HepG2 (cell line): Measurements from ENCODE around the gene FPGS. TPM values are rescaled to one million over a fixed set of nuclear protein-coding genes. Genes with fewer than 3 reads are reported as not detected.

Experiments
- ATAC-seq: fragments of 200-7000 bp; cut with Tn5 transposase; 3 replicates; pipeline ENCODE4 v1.9.1; 2020; ENCODE audit warnings: mild to moderate bottlenecking, moderate library complexity
- BruUV-seq: library from RNA; stranded (reverse); fragments of 400-500 nt; replicated peaks from 2 replicates; lab custom pipeline; 2021; lab: Mats Ljungman, UMichigan
- CTCF ChIA-PET: fragments of 300-600 bp; formaldehyde crosslinking; extraction: SDS; loops from one replicate; lab custom pipeline; 2021; ENCODE audit warnings: low total read pairs, inconsistent platforms, low intra/inter-chr PET ratio; lab: Yijun Ruan, JAX
- POLR2A ChIA-PET: fragments of 350-600 bp; sonication (Branson Sonifier 250); formaldehyde crosslinking; loops from one replicate; lab custom pipeline; 2020; ENCODE audit warnings: antibody characterized with exemption, inconsistent platforms; lab: Yijun Ruan, JAX
- DNase-seq: peaks from one replicate; pipeline ENCODE4 v3.0.0-alpha.2; 2015; ENCODE audit warnings: low spot score
- FAIRE-seq: peaks from 3 replicates; lab custom pipeline; 2011; peaks lifted over from hg19 to GRCh38; lab: Jason Lieb, UNC
- H2AFZ ChIP-seq: one replicate; pipeline ENCODE4 v1.6.1; 2011; ENCODE audit warnings: low read length, inconsistent platforms
- H3K27ac ChIP-seq: fragments of 300-600 bp; 3 replicates; pipeline ENCODE4 v1.8.0; 2011; ENCODE audit warnings: mixed run types, mild to moderate bottlenecking, mixed read lengths, low read length, inconsistent platforms; ENCODE audit not compliant: insufficient read depth; ENCODE audit errors: extremely low read length
- H3K27me3 ChIP-seq, 2 experiments: fragments of 200-600 bp in 1 of 2; 2 replicates in 1 of 2; 3 replicates in 1 of 2; pipeline versions ENCODE4 v1.6.0 to v1.8.0; 2011; ENCODE audit warnings: low read length in 2 of 2, mild to moderate bottlenecking in 2 of 2, moderate library complexity in 2 of 2, inconsistent platforms in 1 of 2; ENCODE audit not compliant: insufficient read depth in 2 of 2, control insufficient read depth in 1 of 2
- H3K36me3 ChIP-seq, 2 experiments: fragments of 200-600 bp in 1 of 2; replicated peaks in 1 of 2; 2 replicates in 1 of 2; 3 replicates in 1 of 2; pipeline versions ENCODE4 v1.5.1 to v1.8.0; 2011; ENCODE audit warnings: low read length in 2 of 2, inconsistent platforms in 1 of 2; ENCODE audit not compliant: insufficient read depth in 2 of 2, control insufficient read depth in 1 of 2
- H3K4me1 ChIP-seq: 2 replicates; pipeline ENCODE4 v1.5.1; 2012; ENCODE audit warnings: low read length, inconsistent platforms; ENCODE audit not compliant: insufficient read depth
- H3K4me2 ChIP-seq: 2 replicates; pipeline ENCODE4 v1.6.0; 2011; ENCODE audit warnings: low read depth, low read length, inconsistent platforms
- H3K4me3 ChIP-seq, 3 experiments: fragments of 200-600 bp in 1 of 3; sonication (generic), shearing (Covaris generic) in 1 of 3; replicated peaks in 1 of 3; 2 replicates each; pipeline ENCODE4 v1.5.1; 2011 to 2016; ENCODE audit warnings: low read length in 3 of 3, inconsistent platforms in 2 of 3, low read depth in 2 of 3, mild to moderate bottlenecking in 2 of 3, control low read depth in 1 of 3, mixed read lengths in 1 of 3; ENCODE audit not compliant: insufficient read depth in 1 of 3
- H3K79me2 ChIP-seq: one replicate; pipeline ENCODE4 v1.6.1; 2011; ENCODE audit warnings: low read length, inconsistent platforms; ENCODE audit not compliant: insufficient read depth
- H3K9ac ChIP-seq: 2 replicates; pipeline ENCODE4 v1.6.0; 2011; ENCODE audit warnings: mild to moderate bottlenecking, low read depth, low read length, inconsistent platforms; ENCODE audit not compliant: insufficient read depth
- H3K9me3 ChIP-seq: 2 replicates; pipeline ENCODE4 v1.5.1; 2012; ENCODE audit warnings: mild to moderate bottlenecking, low read length
- H4K20me1 ChIP-seq: 2 replicates; pipeline ENCODE4 v1.6.0; 2011; ENCODE audit warnings: inconsistent platforms, mild to moderate bottlenecking, low read length, moderate library complexity; ENCODE audit not compliant: insufficient read depth
- ATF1 ChIP-seq: IDR thresholded peaks from 2 replicates; pipeline ENCODE4 v1.6.1; 2016; ENCODE audit warnings: mild to moderate bottlenecking, control low read depth
- GATAD1 ChIP-seq: IDR thresholded peaks from 2 replicates; pipeline ENCODE4 v1.6.1; 2016; ENCODE audit warnings: missing genetic modification reagents, missing compliant biosample characterization
- HDAC6 ChIP-seq: fragments of 200-600 bp; sonication (generic); IDR thresholded peaks from 2 replicates; pipeline ENCODE4 v1.7.0; 2017; ENCODE audit warnings: mild to moderate bottlenecking, antibody characterized with exemption, low read length, low read depth
- KAT2B ChIP-seq: fragments of 150-350 bp; IDR thresholded peaks from 2 replicates; pipeline ENCODE4 v1.6.1; 2014; ENCODE audit warnings: low read depth, low read length, borderline replicate concordance
- KAT8 ChIP-seq: IDR thresholded peaks from 2 replicates; pipeline ENCODE4 v1.6.1; 2016; ENCODE audit warnings: missing genetic modification reagents, missing compliant biosample characterization
- RERE ChIP-seq: IDR thresholded peaks from 2 replicates; pipeline ENCODE4 v1.6.1; 2016; ENCODE audit warnings: low read depth, missing genetic modification reagents, missing compliant biosample characterization
- RFX1 ChIP-seq: fragments of 450-650 bp; IDR thresholded peaks from 2 replicates; pipeline ENCODE4 v1.6.1; 2017
- SRF ChIP-seq: IDR thresholded peaks from 2 replicates; pipeline ENCODE4 v1.6.1; 2011; ENCODE audit warnings: mild to moderate bottlenecking, low read depth, low read length, moderate library complexity
- ZBTB25 ChIP-seq: IDR thresholded peaks from 2 replicates; pipeline ENCODE4 v1.6.1; 2018; ENCODE audit warnings: missing genetic modification reagents
- ZFP37 ChIP-seq: sonication (generic); formaldehyde crosslinking; IDR thresholded peaks from 2 replicates; pipeline ENCODE4 v1.4.0; 2020; ENCODE audit warnings: missing genetic modification reagents, borderline replicate concordance
- ZFY ChIP-seq: sonication (generic); formaldehyde crosslinking; IDR thresholded peaks from 2 replicates; pipeline ENCODE4 v1.4.0; 2020; ENCODE audit warnings: missing genetic modification reagents
- ZNF331 ChIP-seq: sonication (generic); formaldehyde crosslinking; IDR thresholded peaks from 2 replicates; pipeline ENCODE4 v1.4.0; 2020; ENCODE audit warnings: missing genetic modification reagents
- ZNF451 ChIP-seq: sonication (generic); formaldehyde crosslinking; IDR thresholded peaks from 2 replicates; pipeline ENCODE4 v1.5.0; 2020; ENCODE audit warnings: mild to moderate bottlenecking, missing genetic modification reagents
- ZNF713 ChIP-seq: sonication (generic); formaldehyde crosslinking; IDR thresholded peaks from 2 replicates; pipeline ENCODE4 v1.4.0; 2020; ENCODE audit warnings: mild to moderate bottlenecking, missing genetic modification reagents
- ZNF737 ChIP-seq: sonication (generic); formaldehyde crosslinking; IDR thresholded peaks from 2 replicates; pipeline ENCODE4 v1.5.0; 2020; ENCODE audit warnings: missing genetic modification reagents, mild to moderate bottlenecking, borderline replicate concordance
- WGBS: methylation state at CpG from one replicate; pipeline ENCODE4 v1.1.6; 2017; ENCODE audit warnings: low lambda C conversion rate; 5-methylcytosine and 5-hydroxymethylcytosine counted together
- in situ Hi-C: cut with HindIII; loops from 2 replicates; pipeline ENCODE4 v1.10.0; 2017; ENCODE audit warnings: low pct_unique_long_range_greater_than_20kb; ENCODE audit not compliant: extremely low pct_ligation_motif_present
- intact Hi-C: fragments of 100-400 bp; cut with micrococcal nuclease; formaldehyde crosslinking; loops from one replicate; pipeline ENCODE4 v1.10.0; 2022; ENCODE audit not compliant: unreplicated experiment
- polyA plus RNA-seq, 8 experiments: library from polyadenylated mRNA; depleted of rRNA in 3 of 8; stranded (reverse) in 7 of 8; unstranded in 1 of 8; fragments of >200 nt; fragmentation: Illumina TruSeq in 4 of 8; extraction: Trizol in 4 of 8; gene quantifications; 2 replicates each; pipeline versions ENCODE4 v1.2.1 to v1.2.3, GENCODE V29; 2011 to 2016; ENCODE audit warnings: low read depth in 4 of 8, missing spikeins in 1 of 8, mixed read lengths in 1 of 8; ENCODE audit not compliant: insufficient read depth in 1 of 8
- total RNA-seq, 5 experiments: library from RNA; depleted of rRNA; stranded (reverse); fragments of >200 nt; fragmentation: Illumina TruSeq; extraction: Trizol; gene quantifications; 2 replicates each; pipeline ENCODE4 v1.2.3, GENCODE V29; 2016; ENCODE audit warnings: low read depth in 1 of 5

The FPGS gene
- total and polyA plus RNA-seq, 2 of the 13 experiments (the other 11 are each of a cell fraction or from before 2014, with no cell fraction given): 35.6 to 36.8 TPM

DNA sequence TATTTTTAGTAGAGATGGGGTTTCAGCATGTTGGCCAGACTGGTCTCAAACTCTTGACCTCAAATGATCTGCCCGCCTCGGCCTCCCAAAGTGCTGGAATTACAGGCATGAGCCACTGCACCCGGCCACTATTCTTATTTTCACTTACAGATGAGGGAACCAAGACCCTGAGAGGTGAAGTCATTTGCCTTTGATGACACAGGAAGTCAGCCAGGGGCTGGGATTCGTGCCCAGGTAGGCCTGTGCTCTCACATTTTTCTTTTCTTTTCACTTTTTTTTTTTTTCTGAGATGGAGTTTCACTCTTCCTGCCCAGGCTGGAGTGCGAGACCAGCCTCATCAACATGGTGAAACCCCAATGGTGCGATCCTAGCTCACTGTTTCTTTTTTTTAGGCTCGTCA, 29.6 kb downstream of the FPGS start:
- no peak for TF ChIP-seq ZNF331 (CRISPR knock-in tag)
- TF ChIP-seq HDAC6: no peak
- TF ChIP-seq RERE (CRISPR knock-in tag): no peak
- TF ChIP-seq GATAD1 (CRISPR knock-in tag): no peak
- no peak for TF ChIP-seq KAT2B
- TF ChIP-seq ZFY: no peak
- TF ChIP-seq ZNF451: no peak
- TF ChIP-seq ZBTB25: no peak
- TF ChIP-seq SRF: no peak
- no peak for TF ChIP-seq ZFP37 (CRISPR knock-in tag)
- TF ChIP-seq RFX1: no peak
- no peak for TF ChIP-seq KAT8 (CRISPR knock-in tag)
- no peak for TF ChIP-seq ATF1 (CRISPR knock-in tag)
- no peak for TF ChIP-seq ZNF713
- no peak for TF ChIP-seq ZNF737
- TF ChIP-seq, all 625 proteins: peak for 0
- CTCF ChIA-PET: no interaction called here
- in situ Hi-C loops: no loop called here
- Histone ChIP-seq H4K20me1 (no peaks in the 10 kb centered on the region), H3K9me3 (no peaks in the 10 kb centered on the region), H3K4me2 (no peak overlapping the region), H2AFZ (no peak overlapping the region), H3K4me1 (peaks cover 35% of the 10 kb centered on the region), H3K27ac (no peak overlapping the region), H3K4me3 (no peak overlapping the region), H3K36me3 (no peaks in the 10 kb centered on the region), H3K27me3 (no peaks in the 10 kb centered on the region; a peak in 1 of 5 replicates), H3K79me2 (no peaks in the 10 kb centered on the region), H3K9ac (no peak overlapping the region)
- POLR2A ChIA-PET: no interaction called here
- no peak for ATAC-seq
- no peak for FAIRE-seq
- DNase-seq: no peak
- WGBS: 59% methylated on average over 7 of the region's 7 CpGs
- BruUV-seq: no TSS peak
- intact Hi-C loops: no loop called here
